ENCODE data around the gene RRP15.

- TF ChIP-seq TAF1 (CRISPR knock-in tag; IDR thresholded peaks at IDR 0.05) (no peak), AHR (CRISPR knock-in tag; IDR thresholded peaks at IDR 0.05) (no peak), ZNF367 (CRISPR knock-in tag; IDR thresholded peaks at IDR 0.05; ENCODE audit: borderline replicate concordance) (no peak), PTBP1 (IDR thresholded peaks at IDR 0.05; ENCODE audit: low read depth, low read length, poor library complexity, severe bottlenecking) (no peak), FOXM1 (CRISPR knock-in tag; IDR thresholded peaks at IDR 0.05) (no peak), ZSCAN22 (CRISPR knock-in tag; IDR thresholded peaks at IDR 0.05) (no peak)
These were observed 91.6 kb downstream of the RRP15 start for GRCh38 chr1:218376722-218377121.

Measured in HepG2 (cell line).